ENCODE results near the gene KCNA5.

KCNA5 gene

GRCh38 chr12:5043589-5044419, at the start of gene KCNA5:
Gene KCNA5 (plus strand): TSS chr12:5043879. CDS start chr12:5044148, 269 bp downstream.
- DNase-seq (ENCODE audit: low read depth), result no peak

- DNase-seq (ENCODE audit: low read depth), result no peak
Observed at GRCh38 chr12:4994622-4995021, 49.1 kb upstream of the KCNA5 start.

GRCh38 chr12:4996714-4997113, 47.0 kb upstream of the KCNA5 start:
- no peak for DNase-seq (ENCODE audit: low read depth)

GRCh38 chr12:4997939-4998338, 45.7 kb upstream of the KCNA5 start:
- DNase-seq (ENCODE audit: low read depth), result no peak

GRCh38 chr12:5000204-5000603, 43.5 kb upstream of the KCNA5 start:
- no peak for DNase-seq (ENCODE audit: low read depth)

- no peak for DNase-seq (ENCODE audit: low read depth)
Observed at GRCh38 chr12:5000658-5001385, 42.9 kb upstream of the KCNA5 start.

- DNase-seq (ENCODE audit: low read depth), result no peak
Observed at GRCh38 chr12:5003025-5003666, 40.5 kb upstream of the KCNA5 start.

GRCh38 chr12:5008661-5009060, 35.0 kb upstream of the KCNA5 start:
- DNase-seq (ENCODE audit: low read depth), result no peak

- DNase-seq (ENCODE audit: low read depth), result no peak
Observed at GRCh38 chr12:5010151-5010550, 33.5 kb upstream of the KCNA5 start.

- DNase-seq (ENCODE audit: low read depth), result no peak
Observed at GRCh38 chr12:5012337-5012736, 31.3 kb upstream of the KCNA5 start.

- DNase-seq (ENCODE audit: low read depth), result no peak
Observed at GRCh38 chr12:5013266-5013730, 30.4 kb upstream of the KCNA5 start.

GRCh38 chr12:5014269-5014668, 29.4 kb upstream of the KCNA5 start:
- DNase-seq (ENCODE audit: low read depth), result no peak

GRCh38 chr12:5015711-5016492, 27.8 kb upstream of the KCNA5 start:
- no peak for DNase-seq (ENCODE audit: low read depth)

- no peak for DNase-seq (ENCODE audit: low read depth)
Observed at GRCh38 chr12:5016526-5016925, 27.2 kb upstream of the KCNA5 start.

- no peak for DNase-seq (ENCODE audit: low read depth)
Observed at GRCh38 chr12:5017638-5018348, 25.9 kb upstream of the KCNA5 start.

- no peak for DNase-seq (ENCODE audit: low read depth)
Observed at GRCh38 chr12:5018677-5019076, 25.0 kb upstream of the KCNA5 start.

GRCh38 chr12:5022025-5022424, 21.7 kb upstream of the KCNA5 start:
- DNase-seq (ENCODE audit: low read depth), result no peak

GRCh38 chr12:5022465-5023061, 21.1 kb upstream of the KCNA5 start:
- DNase-seq (ENCODE audit: low read depth), result no peak

- DNase-seq (ENCODE audit: low read depth), result no peak
Observed at GRCh38 chr12:5023842-5024241, 19.8 kb upstream of the KCNA5 start.

- DNase-seq (ENCODE audit: low read depth), result no peak
Observed at GRCh38 chr12:5026342-5026938, 17.2 kb upstream of the KCNA5 start.

Measured in stimulated activated CD8-positive, alpha-beta memory T cell treated with anti-CD3 and anti-CD28 coated beads, Interleukin-12 subunit alpha, Interleukin-12 subunit beta, amount 100 ng/mL, for 1 hour (primary cell).